Stimulated activated CD8-positive, alpha-beta memory T cell treated with anti-CD3 and anti-CD28 coated beads, Interleukin-7, amount 100 ng/mL, for 24 hours (primary cell): ENCODE results near the gene GADD45G.

Source experiments
- DNase-seq: peaks from one replicate; pipeline ENCODE4 v3.0.0-alpha.2; 2020; ENCODE audit warnings: low read depth

GADD45G gene

GRCh38 chr9:89592963-89593726 lies 11.7 kb upstream of the GADD45G start:
- no peak for DNase-seq

- DNase-seq = no peak
Observed at GRCh38 chr9:89593727-89594427, 10.9 kb upstream of the GADD45G start.

GRCh38 chr9:89594811-89595550 lies 9.8 kb upstream of the GADD45G start:
- DNase-seq = no peak

- DNase-seq = no peak
Observed at GRCh38 chr9:89595646-89596045, 9.2 kb upstream of the GADD45G start.

GRCh38 chr9:89596937-89597555 lies 7.8 kb upstream of the GADD45G start:
- no peak for DNase-seq

- DNase-seq = no peak
Observed at GRCh38 chr9:89597711-89598362, 7.0 kb upstream of the GADD45G start.

- no peak for DNase-seq
Observed at GRCh38 chr9:89598363-89598713, 6.5 kb upstream of the GADD45G start.

- no peak for DNase-seq
Observed at GRCh38 chr9:89598926-89599325, 5.9 kb upstream of the GADD45G start.

- no peak for DNase-seq
Observed at GRCh38 chr9:89600831-89601230, 4.0 kb upstream of the GADD45G start.

GRCh38 chr9:89601306-89601705 lies 3.5 kb upstream of the GADD45G start:
- no peak for DNase-seq

GRCh38 chr9:89601856-89602562 lies 2.8 kb upstream of the GADD45G start:
- no peak for DNase-seq

- DNase-seq = peak; percentile 79
Observed at GRCh38 chr9:89602978-89603766, 1.6 kb upstream of the GADD45G start.

GRCh38 chr9:89603767-89604665 lies 796 bp upstream of the GADD45G start:
- DNase-seq = no peak

- no peak for DNase-seq
Observed at GRCh38 chr9:89605465-89606048, 745 bp downstream of the GADD45G start.

GRCh38 chr9:89606049-89606623 lies 1.3 kb downstream of the GADD45G start:
- DNase-seq = no peak

GRCh38 chr9:89606624-89607311 lies 2.0 kb downstream of the GADD45G start:
- DNase-seq = no peak

GRCh38 chr9:89608641-89609335 lies 4.0 kb downstream of the GADD45G start:
- DNase-seq = no peak
